HG02840 (cell line): ENCODE results near the gene ZC3H7B.

Source experiments
- ATAC-seq: cut with Tn5 transposase; IDR thresholded peaks from one replicate; pipeline ENCODE4 v1.9.1; 2021; ENCODE audit warnings: mild to moderate bottlenecking, moderate library complexity, moderate number of reproducible peaks; ENCODE audit not compliant: unreplicated experiment, low FRiP score

Gene ZC3H7B

GRCh38 chr22:41350087-41350486, 48.8 kb downstream of the ZC3H7B start:
- no peak for ATAC-seq

DNA sequence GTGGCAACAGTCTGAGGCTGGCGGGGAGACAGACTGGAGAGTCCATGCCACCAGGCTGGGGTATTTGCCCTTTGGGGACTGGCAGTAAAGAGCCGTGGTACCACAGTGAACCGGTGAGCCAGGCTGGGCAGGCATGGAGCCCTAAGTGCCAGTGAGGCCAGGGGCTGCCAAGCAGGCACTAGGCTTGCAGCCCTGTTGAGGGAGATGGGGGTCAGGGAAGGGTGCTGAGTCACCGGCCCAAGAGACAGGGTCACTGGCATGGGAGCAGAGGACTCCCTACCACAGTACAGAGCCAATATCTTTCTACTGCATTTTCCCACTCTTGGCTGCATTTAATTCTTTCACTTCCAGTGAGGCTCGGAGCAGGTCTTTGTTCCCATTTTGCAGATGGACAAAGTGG, 49.7 kb downstream of the ZC3H7B start:
- no peak for ATAC-seq

DNA sequence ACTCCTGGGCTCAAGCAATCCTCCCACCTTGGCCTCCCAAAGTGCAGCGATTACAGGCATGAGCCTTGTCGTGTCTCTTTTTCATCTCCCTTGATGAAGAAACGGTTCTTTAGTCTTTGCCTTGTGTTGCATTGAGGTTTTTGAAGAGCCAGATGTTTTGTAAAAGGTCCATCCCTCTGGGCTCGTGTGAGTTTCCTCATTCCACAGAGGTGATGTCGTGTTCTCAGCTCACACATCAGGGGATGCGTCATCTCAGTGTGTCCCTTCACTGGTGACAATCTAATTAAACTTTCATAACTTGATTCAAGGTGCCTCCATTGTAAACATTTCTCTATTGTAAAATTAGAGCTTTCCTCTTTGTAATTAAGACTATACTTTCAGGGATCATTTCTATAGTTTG, 50.7 kb downstream of the ZC3H7B start:
- ATAC-seq = no peak

- ATAC-seq = no peak
Observed at GRCh38 chr22:41353862-41354575, 52.7 kb downstream of the ZC3H7B start.

DNA sequence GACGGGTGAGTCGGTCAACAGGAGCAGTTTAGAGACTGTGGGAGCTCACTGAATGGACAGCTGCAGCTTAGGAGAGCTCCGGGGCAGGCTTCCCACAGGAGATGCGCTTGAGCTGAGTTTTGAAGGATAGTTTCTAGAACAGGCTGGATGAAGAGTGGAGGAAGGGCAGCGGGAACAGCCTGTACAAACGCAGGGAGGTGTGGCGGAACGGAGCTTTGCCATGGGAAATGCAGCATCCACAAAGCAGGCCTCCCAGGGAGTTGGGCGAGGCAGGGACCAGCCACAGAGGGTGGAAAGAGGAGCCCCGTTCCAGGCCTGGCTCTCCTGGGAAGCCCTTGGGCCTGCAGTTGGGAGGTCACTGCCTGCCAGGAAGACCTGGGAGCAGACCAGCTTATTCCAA, 53.7 kb downstream of the ZC3H7B start:
- ATAC-seq = no peak

GRCh38 chr22:41355895-41356294, 54.6 kb downstream of the ZC3H7B start:
- ATAC-seq = no peak

GRCh38 chr22:41356430-41357028, 55.2 kb downstream of the ZC3H7B start:
- no peak for ATAC-seq

DNA sequence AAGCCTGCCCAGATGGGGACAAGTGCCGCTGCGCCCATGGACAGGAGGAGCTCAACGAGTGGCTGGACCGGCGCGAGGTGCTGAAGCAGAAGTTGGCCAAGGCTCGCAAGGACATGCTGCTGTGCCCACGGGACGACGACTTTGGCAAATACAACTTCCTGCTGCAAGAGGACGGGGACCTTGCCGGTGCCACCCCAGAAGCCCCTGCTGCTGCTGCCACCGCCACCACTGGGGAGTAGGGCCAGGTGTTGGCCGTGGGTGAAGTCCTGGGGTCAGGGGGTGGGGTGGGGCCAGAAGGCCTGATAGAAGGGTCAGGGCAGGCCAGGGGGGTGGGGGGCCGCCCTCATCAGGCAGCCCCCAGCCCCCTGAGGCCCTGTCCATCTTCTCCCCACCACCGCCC, 55.9 kb downstream of the ZC3H7B start:
- ATAC-seq = no peak

DNA sequence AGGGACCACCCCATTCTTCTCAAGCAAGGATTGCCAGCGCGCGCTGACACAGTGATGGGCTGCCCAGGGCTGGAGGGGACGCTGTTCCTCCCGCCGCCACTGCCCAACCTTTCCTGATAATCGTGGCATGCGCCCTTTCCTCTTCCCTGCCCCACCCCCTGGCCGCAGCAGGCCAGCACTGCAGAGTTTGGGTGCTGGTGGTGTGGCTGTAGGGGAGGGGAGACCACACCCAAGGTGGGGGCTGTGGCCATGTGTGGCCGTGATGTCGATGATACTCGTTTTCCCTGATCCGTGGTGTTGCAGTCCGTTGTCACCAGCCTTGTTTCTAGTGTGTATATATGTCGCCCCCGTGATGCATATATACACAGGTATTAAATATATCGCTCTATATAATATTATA, 57.6 kb downstream of the ZC3H7B start:
- no peak for ATAC-seq

DNA sequence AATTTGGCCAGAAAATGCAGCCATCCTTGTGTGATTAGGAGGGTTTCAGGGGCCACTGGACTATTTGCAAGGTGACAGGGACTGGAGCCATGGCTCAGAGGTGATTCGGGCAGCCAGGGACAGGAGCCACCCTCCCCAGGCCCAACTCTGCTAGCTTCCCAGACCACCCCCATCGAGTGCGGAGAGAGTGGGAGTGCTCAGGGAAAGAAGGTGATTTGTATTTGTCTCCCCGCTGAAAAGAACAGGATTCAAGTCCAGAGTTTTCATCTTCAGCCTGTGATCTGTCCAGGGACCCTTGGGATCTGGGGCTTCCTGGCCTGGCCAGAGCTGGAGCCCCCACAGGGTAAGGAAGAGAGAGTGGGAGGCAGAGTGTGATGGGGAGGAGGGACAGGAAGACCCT, 58.1 kb downstream of the ZC3H7B start:
- ATAC-seq = no peak

DNA sequence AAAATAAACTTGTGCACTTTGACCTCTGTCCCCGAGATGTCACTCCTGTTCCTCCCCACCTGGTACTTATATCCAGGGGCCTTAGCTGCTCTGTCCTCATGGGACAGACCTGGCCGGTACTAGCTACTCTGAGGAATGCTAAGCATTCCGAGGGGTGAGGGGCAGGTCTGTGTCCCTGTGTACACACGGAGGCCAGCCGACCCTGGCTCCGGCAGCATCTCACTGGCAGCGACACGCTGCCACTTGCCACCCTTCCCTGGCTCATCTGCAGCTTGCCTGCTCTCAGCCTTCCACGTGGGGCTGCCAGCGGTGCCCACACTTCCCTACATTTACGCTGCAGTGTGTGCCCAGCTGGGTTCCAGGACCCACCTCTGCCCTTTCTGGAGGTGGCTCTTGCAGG, 58.8 kb downstream of the ZC3H7B start:
- no peak for ATAC-seq

GRCh38 chr22:41361716-41362310, 60.5 kb downstream of the ZC3H7B start:
- ATAC-seq = no peak

GRCh38 chr22:41362615-41363014, 61.3 kb downstream of the ZC3H7B start:
- ATAC-seq = no peak

- ATAC-seq = no peak
Observed at GRCh38 chr22:41364233-41364632, 62.9 kb downstream of the ZC3H7B start.

GRCh38 chr22:41364955-41365354, 63.6 kb downstream of the ZC3H7B start:
- ATAC-seq = no peak

GRCh38 chr22:41365425-41365824, 64.1 kb downstream of the ZC3H7B start:
- ATAC-seq = no peak

GRCh38 chr22:41366323-41367029, 65.2 kb downstream of the ZC3H7B start:
- no peak for ATAC-seq

- ATAC-seq = no peak
Observed at GRCh38 chr22:41367039-41367679, 65.8 kb downstream of the ZC3H7B start.

DNA sequence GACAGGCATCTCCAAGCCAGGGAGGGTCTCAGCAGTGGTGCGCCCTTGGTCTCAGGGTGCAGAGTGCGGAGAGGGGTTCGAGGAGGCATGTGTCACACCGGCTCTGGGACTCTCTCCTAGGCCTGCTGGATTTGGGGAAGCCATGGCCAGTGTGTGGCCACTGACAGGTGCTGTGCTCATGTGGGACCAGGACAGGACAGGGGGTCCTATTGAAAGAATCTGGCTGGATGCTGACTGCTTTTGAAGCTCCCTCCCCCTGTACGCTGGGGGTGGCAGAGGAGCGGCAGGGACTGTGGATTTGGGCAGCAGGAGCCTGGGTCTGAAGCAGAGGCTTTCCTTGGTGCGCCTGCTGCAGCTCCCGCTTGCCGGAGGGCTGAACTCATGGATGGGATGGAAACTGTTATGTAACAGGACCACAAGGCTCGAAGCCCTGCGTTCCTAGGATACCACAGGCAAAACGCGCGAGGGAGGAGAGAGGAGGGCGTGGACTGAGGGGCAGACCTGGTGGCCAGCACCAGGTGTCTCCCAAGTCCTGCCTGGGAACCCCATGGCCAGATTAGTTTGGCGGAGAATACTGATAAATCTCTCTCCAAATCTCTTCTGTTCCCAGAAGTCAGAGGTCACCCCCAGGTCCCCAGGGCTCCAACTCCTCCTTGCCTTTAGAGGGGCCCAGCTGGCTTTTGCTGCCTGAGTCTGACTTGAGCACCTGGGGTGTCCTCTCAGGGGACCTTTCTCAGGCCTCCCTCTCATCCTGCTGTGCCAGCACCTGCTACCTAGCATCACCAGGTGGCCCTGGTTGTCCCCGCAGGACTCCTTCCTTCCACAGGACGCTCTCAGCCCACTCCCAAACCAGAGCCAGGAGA, 66.6 kb downstream of the ZC3H7B start:
- no peak for ATAC-seq
